Adrenal gland (tissue), 12 donors: ENCODE measurements around the gene AJM1. TPM values are rescaled to one million over a fixed set of nuclear protein-coding genes. Genes with fewer than 3 reads are reported as not detected.

Source experiments
- DNase-seq, 7 donors: peaks; one replicate each; pipeline ENCODE4 v3.0.0-alpha.2; 2019 to 2020
- H3K27ac ChIP-seq, 5 donors: fragments of 200-600 bp; sonication (generic) in 4 of 5; 1 replicate in 3 of 5; 2 replicates in 2 of 5; pipeline versions ENCODE4 v1.5.1 to v1.8.0; 2016 to 2020; ENCODE audit warnings: mild to moderate bottlenecking in 1 of 5
- H3K27me3 ChIP-seq: fragments of 200-600 bp; 2 replicates; pipeline ENCODE4 v1.8.0; 2021
- H3K36me3 ChIP-seq, 2 donors: fragments of 200-600 bp; replicated peaks in 1 of 2; 1 replicate in 1 of 2; 2 replicates in 1 of 2; pipeline versions ENCODE4 v1.5.1 to v1.8.0; 2018 to 2022
- H3K4me1 ChIP-seq, 2 donors: fragments of 200-600 bp; replicated peaks in 1 of 2; 1 replicate in 1 of 2; 2 replicates in 1 of 2; pipeline versions ENCODE4 v1.5.1 to v1.8.0; 2018 to 2021
- H3K4me3 ChIP-seq, 4 donors: fragments of 200-600 bp; sonication (generic) in 3 of 4; one replicate each; pipeline ENCODE4 v1.5.1; 2016 to 2018
- H3K9me3 ChIP-seq, 3 donors: fragments of 200-600 bp; sonication (generic) in 1 of 3; replicated peaks in 1 of 3; 1 replicate in 2 of 3; 2 replicates in 1 of 3; pipeline versions ENCODE4 v1.5.1 to v1.8.0; 2016 to 2021
- POLR2A ChIP-seq, 2 donors: fragments of 450-650 bp; IDR thresholded peaks; one replicate each; pipeline ENCODE4 v1.6.1; 2017; ENCODE audit warnings: antibody characterized with exemption in 2 of 2, mild to moderate bottlenecking in 2 of 2, moderate library complexity in 1 of 2
- WGBS, 4 donors: extraction: QIAGEN DNeasy Blood & Tissue Kit in 2 of 4; methylation state at CpG; one replicate each; pipeline versions ENCODE4 v1.1.5 to v1.1.7; 2013 to 2017; 5-methylcytosine and 5-hydroxymethylcytosine counted together
- intact Hi-C, 2 donors: fragments of 100-400 bp; cut with DNase I; formaldehyde crosslinking; loops; one replicate each; pipeline versions ENCODE4 v1.14.1 to v1.15.0; 2022 to 2023
- microRNA-seq, 3 donors: library from miRNA; unstranded; fragments of <30 nt; microRNA quantifications; one replicate each; pipeline ENCODE4, GENCODE V29; 2017 to 2020
- polyA plus RNA-seq, 3 donors: library from polyadenylated mRNA; stranded (reverse); fragments of 200-250 nt in 2 of 3; fragments of 350-450 nt in 1 of 3; fragmentation: Illumina TruSeq in 1 of 3; extraction: RNeasy Lipid Tissue Mini Kit (QIAGEN cat#74804) in 1 of 3; gene quantifications; one replicate each; pipeline ENCODE4 v1.2.3, GENCODE V29; 2013 to 2014
- small RNA-seq, 2 donors: library from RNA; depleted of rRNA; stranded (forward); fragments of <200 nt; gene quantifications; one replicate each; pipeline ENCODE3, GENCODE V24; 2016
- total RNA-seq, 9 donors: library from RNA; depleted of rRNA in 4 of 9; stranded (reverse); fragments of >200 nt in 4 of 9; fragments of 120-200 nt in 1 of 9; fragmentation: NEBNext Ultra II Directional in 1 of 9; extraction: Animal tissue kit (Norgen Biotek cat#: 25700) in 1 of 9; gene quantifications; one replicate each; pipeline versions ENCODE4 v1.1.0 to v1.2.4, GENCODE V29; 2013 to 2023
- TF ChIP-seq, protein P1 (sequence below), 6 experiments: fragments of 450-650 bp in 4 of 6; fragments of 200-600 bp in 2 of 6; sonication (generic) in 1 of 6; IDR thresholded peaks; 1 replicate in 5 of 6; 2 replicates in 1 of 6; pipeline versions ENCODE4 v1.5.1 to v1.8.0; 2016 to 2021; ENCODE audit warnings: antibody characterized with exemption in 6 of 6, mild to moderate bottlenecking in 2 of 6, moderate library complexity in 1 of 6
- donor health status: healthy with polysubstance abuse.
- donor health status: Bipolar disorder and iron deficiency.
- donor health status: DM: yes; HTN: yes; CAD: no.
- donor health status: DM: no; HTN: no; CAD: no.
- donor health status: DM: no; HTN: no; CAD: no.
- donor health status: DM: yes; HTN: yes; CAD: no.

AJM1 gene
- total and polyA plus RNA-seq, 12 donors: 0.33 to 13.7 (median 3.3) TPM

DNA sequence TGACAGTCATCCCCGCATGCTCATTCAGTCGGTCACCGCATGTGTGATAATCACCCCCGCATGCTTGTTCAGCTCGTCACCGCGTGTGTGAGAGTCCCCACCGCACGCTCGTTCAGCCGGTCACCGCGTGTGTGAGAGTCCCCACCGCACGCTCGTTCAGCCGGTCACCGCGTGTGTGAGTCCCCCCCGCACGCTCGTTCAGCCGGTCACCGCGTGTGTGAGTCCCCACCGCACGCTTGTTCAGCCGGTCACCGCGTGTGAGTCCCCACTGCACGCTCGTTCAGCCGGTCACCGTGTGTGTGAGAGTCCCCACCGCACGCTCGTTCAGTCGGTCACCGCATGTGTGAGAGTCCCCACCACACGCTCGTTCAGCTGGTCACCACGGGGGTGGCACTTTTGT, 47.6 kb downstream of the AJM1 start:
- no peak for DNase-seq
- Histone ChIP-seq H3K4me1 (peaks cover 8 to 12% of the 10 kb centered on the region in 2 donors), H3K27me3 (no peaks in the 10 kb centered on the region), H3K27ac (no peak overlapping the region), H3K9me3 (no peaks in the 10 kb centered on the region), H3K4me3 (no peak overlapping the region), H3K36me3 (no peaks in the 10 kb centered on the region)
- TF ChIP-seq POLR2A (IDR thresholded peaks at IDR 0.05): no peak
- TF ChIP-seq, protein P1, sequence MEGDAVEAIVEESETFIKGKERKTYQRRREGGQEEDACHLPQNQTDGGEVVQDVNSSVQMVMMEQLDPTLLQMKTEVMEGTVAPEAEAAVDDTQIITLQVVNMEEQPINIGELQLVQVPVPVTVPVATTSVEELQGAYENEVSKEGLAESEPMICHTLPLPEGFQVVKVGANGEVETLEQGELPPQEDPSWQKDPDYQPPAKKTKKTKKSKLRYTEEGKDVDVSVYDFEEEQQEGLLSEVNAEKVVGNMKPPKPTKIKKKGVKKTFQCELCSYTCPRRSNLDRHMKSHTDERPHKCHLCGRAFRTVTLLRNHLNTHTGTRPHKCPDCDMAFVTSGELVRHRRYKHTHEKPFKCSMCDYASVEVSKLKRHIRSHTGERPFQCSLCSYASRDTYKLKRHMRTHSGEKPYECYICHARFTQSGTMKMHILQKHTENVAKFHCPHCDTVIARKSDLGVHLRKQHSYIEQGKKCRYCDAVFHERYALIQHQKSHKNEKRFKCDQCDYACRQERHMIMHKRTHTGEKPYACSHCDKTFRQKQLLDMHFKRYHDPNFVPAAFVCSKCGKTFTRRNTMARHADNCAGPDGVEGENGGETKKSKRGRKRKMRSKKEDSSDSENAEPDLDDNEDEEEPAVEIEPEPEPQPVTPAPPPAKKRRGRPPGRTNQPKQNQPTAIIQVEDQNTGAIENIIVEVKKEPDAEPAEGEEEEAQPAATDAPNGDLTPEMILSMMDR (IDR thresholded peaks at IDR 0.05): no peak
- 94 to 96% (median 95%) methylated on average over 42 of the region's 42 CpGs for WGBS, 4 donors
- intact Hi-C loops: loop anchor here in 1 of 2 donors (10.0 kb wide), 1 partner anchor 55 kb away; the partner anchor contains the start of genes C8G and FBXW5

DNA sequence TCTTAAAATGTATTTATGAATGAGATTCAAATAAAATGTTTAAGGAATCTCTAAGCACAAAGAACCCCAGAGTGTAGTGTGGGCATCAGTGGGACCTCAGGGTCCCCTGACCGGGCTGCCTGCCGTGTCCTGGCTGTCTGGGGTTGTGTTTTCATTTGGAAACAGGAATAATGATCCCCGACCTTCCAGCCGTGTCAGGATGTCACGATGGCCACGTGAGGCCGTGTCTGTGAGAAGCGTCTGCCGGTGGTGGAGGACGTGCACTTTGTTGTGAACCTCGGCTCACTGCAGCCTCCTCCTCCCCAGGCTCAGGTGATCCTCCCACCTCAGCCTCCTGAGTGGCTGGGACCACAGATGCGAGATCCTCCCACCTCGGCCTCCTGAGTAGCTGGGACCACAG, 48.4 kb downstream of the AJM1 start:
- Histone ChIP-seq H3K36me3 (no peaks in the 10 kb centered on the region), H3K27me3 (no peaks in the 10 kb centered on the region), H3K4me3 (no peak overlapping the region), H3K9me3 (no peaks in the 10 kb centered on the region), H3K4me1 (peaks cover 8 to 10% of the 10 kb centered on the region in 2 donors), H3K27ac (no peak overlapping the region)
- no peak for DNase-seq
- intact Hi-C loops: no loop called here
- TF ChIP-seq POLR2A (IDR thresholded peaks at IDR 0.05): no peak
- TF ChIP-seq, protein P1 (IDR thresholded peaks at IDR 0.05): no peak
- 76 to 89% (median 87%) methylated on average over 5 to 13 of the region's 13 CpGs for WGBS, 4 donors

Small RNA genes lying within 50 kb of the gene (microRNA-seq; reads per million reads assigned to microRNA genes)
- gene MIR4292 (0 reads per million in 3 donors), gene MIR4479 (0 to 1.1 (median 0.76) reads per million in 3 donors)

Small RNA genes lying within 50 kb of the gene (small RNA-seq; reads per million reads assigned to genes)
- gene AL355987.2 (0 reads per million in 2 donors), gene MIR4292 (0 reads per million in 2 donors), gene MIR4479 (0 reads per million in 2 donors)

Other genes with a start within 250 kb of the AJM1 start
- gene EGFL7, start 179.6 kb upstream of the AJM1 start, total RNA-seq: 100 to 1,000 TPM in 2 of 9 donors, 10 to 100 TPM in 7; 32.4 to 158 (median 77.1) TPM
- gene EGFL7, start 179.6 kb upstream of the AJM1 start, polyA plus RNA-seq: 100 to 1,000 TPM in 2 of 3 donors, 1 to 10 TPM in 1; 1.9 to 452 (median 190) TPM
- gene AGPAT2, start 155.0 kb upstream of the AJM1 start, total RNA-seq: 10 to 100 TPM; 12.9 to 84.5 (median 45.3) TPM
- gene AGPAT2, start 155.0 kb upstream of the AJM1 start, polyA plus RNA-seq: 100 to 1,000 TPM in 2 of 3 donors, 1 to 10 TPM in 1; 6.4 to 274 (median 139) TPM
- gene DIPK1B, start 129.9 kb upstream of the AJM1 start, total RNA-seq: 10 to 100 TPM in 4 of 9 donors, 1 to 10 TPM in 5; 2.9 to 17.8 (median 5.9) TPM
- gene DIPK1B, start 129.9 kb upstream of the AJM1 start, polyA plus RNA-seq: 10 to 100 TPM in 2 of 3 donors, 1 to 10 TPM in 1; 1.4 to 19.2 (median 16.3) TPM
- gene LCN10, start 99.5 kb upstream of the AJM1 start, total RNA-seq: 1 to 10 TPM in 1 of 9 donors, under 1 TPM in 2, not detected in 6; 0.17 to 1.4 (median 0.23) TPM
- 1 to 10 TPM in 2 of 3 donors, under 1 TPM in 1; 0.11 to 9.5 (median 2.4) TPM for gene LCN10, start 99.5 kb upstream of the AJM1 start, polyA plus RNA-seq
- 10 to 100 TPM in 1 of 9 donors, 1 to 10 TPM in 1, under 1 TPM in 2, not detected in 5; 0.43 to 25.4 (median 1.1) TPM for gene LCN6, start 94.0 kb upstream of the AJM1 start, total RNA-seq
- gene LCN6, start 94.0 kb upstream of the AJM1 start, polyA plus RNA-seq: 10 to 100 TPM in 1 of 3 donors, 1 to 10 TPM in 1, not detected in 1; 2.8 to 20.8 TPM
- gene LCN8, start 84.2 kb upstream of the AJM1 start, total RNA-seq: not detected
- gene LCN8, start 84.2 kb upstream of the AJM1 start, polyA plus RNA-seq: not detected
- not detected for gene LCN15, start 78.0 kb upstream of the AJM1 start, total RNA-seq
- not detected for gene LCN15, start 78.0 kb upstream of the AJM1 start, polyA plus RNA-seq
- 10 to 100 TPM; 31.3 to 78.7 (median 58.1) TPM for gene TMEM141, start 51.1 kb upstream of the AJM1 start, total RNA-seq
- gene TMEM141, start 51.1 kb upstream of the AJM1 start, polyA plus RNA-seq: 10 to 100 TPM; 46.7 to 94.8 (median 76.3) TPM
- gene CCDC183, start 46.1 kb upstream of the AJM1 start, total RNA-seq: 1 to 10 TPM in 6 of 9 donors, under 1 TPM in 2, not detected in 1; 0.46 to 3.3 (median 1.7) TPM
- 10 to 100 TPM in 1 of 3 donors, 1 to 10 TPM in 1, under 1 TPM in 1; 0.60 to 17.5 (median 2.4) TPM for gene CCDC183, start 46.1 kb upstream of the AJM1 start, polyA plus RNA-seq
- 10 to 100 TPM; 20.9 to 82.0 (median 56.6) TPM for gene RABL6, start 34.5 kb upstream of the AJM1 start, total RNA-seq
- 100 to 1,000 TPM in 1 of 3 donors, 10 to 100 TPM in 2; 24.0 to 150 (median 71.1) TPM for gene RABL6, start 34.5 kb upstream of the AJM1 start, polyA plus RNA-seq
- 100 to 1,000 TPM in 7 of 9 donors, 10 to 100 TPM in 2; 73.9 to 267 (median 171) TPM for gene PHPT1, start 6.9 kb downstream of the AJM1 start, total RNA-seq
- 100 to 1,000 TPM in 2 of 3 donors, 10 to 100 TPM in 1; 75.8 to 330 (median 214) TPM for gene PHPT1, start 6.9 kb downstream of the AJM1 start, polyA plus RNA-seq
- gene MAMDC4, start 9.9 kb downstream of the AJM1 start, total RNA-seq: 10 to 100 TPM in 1 of 9 donors, 1 to 10 TPM in 8; 1.3 to 13.8 (median 4.6) TPM
- 10 to 100 TPM in 2 of 3 donors, under 1 TPM in 1; 0.57 to 30.6 (median 11.6) TPM for gene MAMDC4, start 9.9 kb downstream of the AJM1 start, polyA plus RNA-seq
- gene EDF1, start 23.8 kb downstream of the AJM1 start, total RNA-seq: 100 to 1,000 TPM; 228 to 557 (median 426) TPM
- 1,000 to 10,000 TPM in 2 of 3 donors, 100 to 1,000 TPM in 1; 649 to 1,113 (median 1,099) TPM for gene EDF1, start 23.8 kb downstream of the AJM1 start, polyA plus RNA-seq
- 10 to 100 TPM in 5 of 9 donors, 1 to 10 TPM in 4; 3.8 to 16.9 (median 10.3) TPM for gene TRAF2, start 44.0 kb downstream of the AJM1 start, total RNA-seq
- gene TRAF2, start 44.0 kb downstream of the AJM1 start, polyA plus RNA-seq: 10 to 100 TPM in 2 of 3 donors, 1 to 10 TPM in 1; 3.4 to 24.7 (median 13.2) TPM
- gene FBXW5, start 102.3 kb downstream of the AJM1 start, total RNA-seq: 100 to 1,000 TPM in 7 of 9 donors, 10 to 100 TPM in 2; 91.6 to 257 (median 202) TPM
- gene FBXW5, start 102.3 kb downstream of the AJM1 start, polyA plus RNA-seq: 100 to 1,000 TPM in 2 of 3 donors, 10 to 100 TPM in 1; 19.2 to 153 (median 125) TPM
- 1 to 10 TPM in 2 of 9 donors, under 1 TPM in 1, not detected in 6; 0.68 to 5.5 (median 1.2) TPM for gene C8G, start 102.8 kb downstream of the AJM1 start, total RNA-seq
- gene C8G, start 102.8 kb downstream of the AJM1 start, polyA plus RNA-seq: 1 to 10 TPM; 1.1 to 4.3 (median 3.3) TPM
- 10 to 100 TPM in 1 of 9 donors, 1 to 10 TPM in 7, not detected in 1; 1.7 to 16.6 (median 4.0) TPM for gene LCN12, start 109.8 kb downstream of the AJM1 start, total RNA-seq
- 10 to 100 TPM in 2 of 3 donors, under 1 TPM in 1; 0.75 to 31.8 (median 25.7) TPM for gene LCN12, start 109.8 kb downstream of the AJM1 start, polyA plus RNA-seq
- gene PTGDS, start 135.0 kb downstream of the AJM1 start, total RNA-seq: 100 to 1,000 TPM in 6 of 9 donors, 10 to 100 TPM in 2, 1 to 10 TPM in 1; 1.1 to 607 (median 197) TPM
- gene PTGDS, start 135.0 kb downstream of the AJM1 start, polyA plus RNA-seq: 100 to 1,000 TPM in 2 of 3 donors, 10 to 100 TPM in 1; 23.8 to 812 (median 672) TPM
- 1 to 10 TPM in 3 of 9 donors, under 1 TPM in 4, not detected in 2; 0.06 to 2.8 (median 0.41) TPM for gene LCNL1, start 140.5 kb downstream of the AJM1 start, total RNA-seq
- 10 to 100 TPM in 1 of 3 donors, 1 to 10 TPM in 1, under 1 TPM in 1; 0.26 to 10.5 (median 8.2) TPM for gene LCNL1, start 140.5 kb downstream of the AJM1 start, polyA plus RNA-seq
- 10 to 100 TPM; 20.3 to 44.5 (median 35.5) TPM for gene PAXX, start 149.9 kb downstream of the AJM1 start, total RNA-seq
- gene PAXX, start 149.9 kb downstream of the AJM1 start, polyA plus RNA-seq: 100 to 1,000 TPM in 2 of 3 donors, 1 to 10 TPM in 1; 4.9 to 363 (median 209) TPM
- gene CLIC3, start 154.1 kb downstream of the AJM1 start, total RNA-seq: 1 to 10 TPM in 2 of 9 donors, under 1 TPM in 5, not detected in 2; 0.22 to 1.3 (median 0.79) TPM
- gene CLIC3, start 154.1 kb downstream of the AJM1 start, polyA plus RNA-seq: 1 to 10 TPM in 2 of 3 donors, not detected in 1; 3.8 to 6.4 TPM
- 10 to 100 TPM in 8 of 9 donors, 1 to 10 TPM in 1; 2.9 to 54.4 (median 29.3) TPM for gene ABCA2, start 185.8 kb downstream of the AJM1 start, total RNA-seq
- gene ABCA2, start 185.8 kb downstream of the AJM1 start, polyA plus RNA-seq: 100 to 1,000 TPM in 1 of 3 donors, 10 to 100 TPM in 2; 13.6 to 150 (median 69.8) TPM
- gene FUT7, start 189.6 kb downstream of the AJM1 start, total RNA-seq: under 1 TPM in 5 of 9 donors, not detected in 4; 0.11 to 0.69 (median 0.21) TPM
- gene FUT7, start 189.6 kb downstream of the AJM1 start, polyA plus RNA-seq: under 1 TPM in 2 of 3 donors, not detected in 1; 0.16 to 0.17 TPM
- 10 to 100 TPM in 8 of 9 donors, 1 to 10 TPM in 1; 9.4 to 77.1 (median 41.2) TPM for gene NPDC1, start 203.7 kb downstream of the AJM1 start, total RNA-seq
- gene NPDC1, start 203.7 kb downstream of the AJM1 start, polyA plus RNA-seq: 100 to 1,000 TPM in 2 of 3 donors, 1 to 10 TPM in 1; 5.1 to 311 (median 194) TPM
- gene ENTPD2, start 211.6 kb downstream of the AJM1 start, total RNA-seq: under 1 TPM in 4 of 9 donors, not detected in 5; 0.28 to 0.53 (median 0.36) TPM
- 1 to 10 TPM in 2 of 3 donors, not detected in 1; 1.6 to 1.7 TPM for gene ENTPD2, start 211.6 kb downstream of the AJM1 start, polyA plus RNA-seq
- gene SAPCD2, start 228.1 kb downstream of the AJM1 start, total RNA-seq: 1 to 10 TPM in 2 of 9 donors, under 1 TPM in 7; 0.24 to 1.7 (median 0.79) TPM
- gene SAPCD2, start 228.1 kb downstream of the AJM1 start, polyA plus RNA-seq: under 1 TPM; 0.07 to 0.56 (median 0.17) TPM
- gene UAP1L1, start 235.0 kb downstream of the AJM1 start, total RNA-seq: 10 to 100 TPM in 8 of 9 donors, under 1 TPM in 1; 0.28 to 68.7 (median 14.4) TPM
- 10 to 100 TPM in 2 of 3 donors, 1 to 10 TPM in 1; 3.6 to 61.1 (median 15.9) TPM for gene UAP1L1, start 235.0 kb downstream of the AJM1 start, polyA plus RNA-seq
- 100 to 1,000 TPM in 1 of 9 donors, 10 to 100 TPM in 8; 44.5 to 102 (median 63.0) TPM for gene MAN1B1, start 244.5 kb downstream of the AJM1 start, total RNA-seq
- 100 to 1,000 TPM in 1 of 3 donors, 10 to 100 TPM in 2; 44.4 to 138 (median 87.6) TPM for gene MAN1B1, start 244.5 kb downstream of the AJM1 start, polyA plus RNA-seq